Astrocyte (in vitro differentiated cells and primary cell): Measurements from ENCODE around the gene USP31.

Experiments
- CTCF ChIP-seq: IDR thresholded peaks from 2 replicates; pipeline ENCODE4 v1.5.1; 2011; ENCODE audit warnings: low read depth, mild to moderate bottlenecking, inconsistent platforms, low read length, moderate library complexity; ENCODE audit not compliant: insufficient read depth
- EZH2 ChIP-seq: IDR thresholded peaks from 2 replicates; pipeline ENCODE4 v1.6.1; 2012; ENCODE audit warnings: mild to moderate bottlenecking, low read length, inconsistent platforms; ENCODE audit not compliant: insufficient read depth

- TF ChIP-seq CTCF (no peak), EZH2 (no peak)
Measured at GRCh38 chr16:23172994-23173393, 23.7 kb upstream of the USP31 start.
